Stimulated activated CD8-positive, alpha-beta memory T cell treated with anti-CD3 and anti-CD28 coated beads, Interleukin-7, amount 100 ng/mL, for 48 hours (primary cell): ENCODE results near the gene ZBTB45.
"Not testable (repeated sequence)": the region's sequence is repeated elsewhere in the genome, so short reads cannot be mapped to it uniquely, and the experiment has no call there.

Experiments
- DNase-seq, 2 donors: peaks; one replicate each; pipeline ENCODE4 v3.0.0-alpha.2; 2020; ENCODE audit warnings: low read depth in 1 of 2; ENCODE audit errors: extremely low read depth in 1 of 2

ZBTB45 gene

GRCh38 chr19:58513213-58513693, 6.4 kb downstream of the ZBTB45 start:
- DNase-seq: no peak

DNA sequence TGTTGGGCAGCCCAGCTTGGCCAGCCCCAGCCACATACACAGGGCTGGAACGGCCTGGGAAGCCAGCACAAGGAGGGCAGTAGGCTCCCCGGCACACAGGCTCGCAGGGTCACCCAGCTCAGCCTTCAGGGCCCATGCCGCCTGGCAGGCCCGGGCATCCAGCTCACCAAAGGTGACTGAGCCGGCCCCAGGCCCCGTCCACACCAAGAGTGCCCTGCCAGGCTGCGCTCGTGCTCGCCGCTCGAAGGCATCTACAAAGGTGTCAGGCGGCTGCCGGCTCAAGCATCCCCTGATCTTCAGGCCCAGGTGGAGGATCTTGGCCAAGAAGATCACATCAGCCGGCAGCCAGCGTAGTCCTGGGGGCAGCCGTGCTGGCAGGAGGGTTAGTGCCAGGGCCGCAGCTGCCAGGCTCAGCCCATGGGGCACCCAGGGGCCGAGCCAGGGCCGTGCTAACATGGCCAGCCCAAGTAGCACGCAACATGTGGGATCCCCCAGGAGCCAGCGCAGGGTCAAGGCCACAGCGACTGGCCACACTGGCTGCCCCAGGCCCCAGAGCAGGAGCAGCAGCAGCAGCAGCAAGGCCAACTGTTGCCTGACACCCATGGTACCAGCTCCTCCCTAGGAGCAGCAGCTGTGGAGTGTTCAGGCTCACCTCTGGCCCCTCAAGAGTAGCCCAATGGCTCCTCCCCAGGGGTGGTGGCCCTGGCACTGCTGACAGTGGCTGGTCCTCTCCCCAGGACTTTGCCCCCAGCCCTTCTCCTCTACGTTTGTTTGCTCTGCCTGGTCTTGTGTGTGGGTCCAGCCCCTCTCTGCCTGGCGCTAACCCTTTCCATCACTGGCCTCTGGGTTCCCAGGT, 8.0 kb downstream of the ZBTB45 start, which contains the start of gene SLC27A5:
Gene SLC27A5 (minus strand): TSS at position 640 of the 856 bp plus-strand sequence. CDS start 37 bp downstream, at position 603.
- DNase-seq: no peak

DNA sequence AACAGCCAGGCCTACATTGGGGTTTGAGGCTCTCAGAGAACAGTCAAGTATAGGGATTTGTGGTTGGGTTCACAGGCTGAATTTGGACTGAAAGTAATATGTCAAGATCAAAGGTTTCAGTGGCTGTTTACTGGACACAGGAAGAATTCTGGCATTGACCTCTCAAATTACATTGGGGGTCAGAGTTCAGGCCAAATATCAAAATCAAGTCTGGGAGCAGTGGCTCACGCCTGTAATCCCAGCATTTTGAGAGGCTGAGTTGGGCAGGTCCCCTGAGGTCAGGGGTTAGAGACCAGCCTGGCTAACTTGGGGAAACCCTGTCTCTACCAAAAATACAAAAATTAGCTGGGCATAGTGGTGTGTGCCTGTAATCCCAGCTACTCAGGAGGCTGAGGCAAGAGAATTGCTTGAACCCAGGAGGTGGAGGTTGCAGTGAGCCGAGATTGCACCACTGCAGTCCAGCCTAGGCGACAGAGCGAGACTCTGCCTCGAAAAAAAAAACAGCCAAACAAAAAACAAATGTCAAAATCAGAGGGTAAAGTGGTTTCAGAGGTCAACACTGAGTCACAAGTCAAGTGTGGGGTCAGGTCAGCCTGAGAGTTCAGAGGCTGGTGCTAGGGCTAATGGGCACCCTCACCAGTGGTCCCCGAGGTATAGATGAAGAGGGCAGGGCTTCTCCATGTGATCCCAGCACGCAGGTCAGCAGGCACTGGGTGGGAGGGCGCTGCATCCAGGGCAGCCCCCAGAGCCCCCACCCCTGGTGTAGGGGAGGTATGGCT, 9.3 kb downstream of the ZBTB45 start:
- no peak for DNase-seq

DNA sequence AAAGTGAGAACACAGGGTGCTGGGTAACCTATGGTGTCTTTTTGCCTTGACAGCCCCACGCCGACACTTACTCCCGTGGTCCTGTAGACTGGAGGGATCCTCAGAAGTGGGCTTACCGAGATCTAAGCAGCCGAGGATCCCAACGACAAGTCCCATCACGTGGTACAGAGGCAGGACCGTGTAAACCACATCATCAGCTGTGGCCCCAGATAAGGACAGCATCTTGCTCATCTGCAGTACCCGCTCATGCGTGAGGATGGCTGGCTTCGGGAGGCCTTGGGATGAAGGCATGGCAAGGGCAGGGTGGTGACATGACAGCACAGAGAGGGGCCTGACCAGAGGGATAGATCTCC, 9.9 kb downstream of the ZBTB45 start:
- no peak for DNase-seq

- DNase-seq: not testable (repeated sequence)
Measured at GRCh38 chr19:58507602-58508223, 11.9 kb downstream of the ZBTB45 start.

DNA sequence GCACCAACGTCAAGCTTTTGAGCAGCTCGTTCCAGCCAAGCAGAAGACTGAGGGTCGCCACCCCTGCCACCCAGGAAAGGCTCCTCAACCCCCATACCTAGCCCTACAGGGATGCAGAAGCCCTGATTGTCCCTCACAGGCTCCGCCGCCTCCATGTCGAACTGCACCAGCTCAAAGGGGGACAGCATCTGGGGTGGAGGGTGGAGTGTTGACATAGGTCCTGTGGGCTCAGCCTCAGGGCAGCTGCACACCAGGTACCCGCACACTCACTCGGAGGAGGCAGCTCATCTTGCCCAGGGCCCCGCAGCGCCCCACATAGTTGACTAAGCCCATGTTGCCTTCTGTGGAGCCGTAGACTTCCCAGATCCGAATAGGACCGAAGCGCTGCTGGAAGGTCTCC, 19.4 kb downstream of the ZBTB45 start:
- no peak for DNase-seq

- peak; percentile 97 to 100 for DNase-seq
Measured at GRCh38 chr19:58499021-58499927, 20.3 kb downstream of the ZBTB45 start.

GRCh38 chr19:58498316-58499020, 21.1 kb downstream of the ZBTB45 start:
- no peak for DNase-seq

DNA sequence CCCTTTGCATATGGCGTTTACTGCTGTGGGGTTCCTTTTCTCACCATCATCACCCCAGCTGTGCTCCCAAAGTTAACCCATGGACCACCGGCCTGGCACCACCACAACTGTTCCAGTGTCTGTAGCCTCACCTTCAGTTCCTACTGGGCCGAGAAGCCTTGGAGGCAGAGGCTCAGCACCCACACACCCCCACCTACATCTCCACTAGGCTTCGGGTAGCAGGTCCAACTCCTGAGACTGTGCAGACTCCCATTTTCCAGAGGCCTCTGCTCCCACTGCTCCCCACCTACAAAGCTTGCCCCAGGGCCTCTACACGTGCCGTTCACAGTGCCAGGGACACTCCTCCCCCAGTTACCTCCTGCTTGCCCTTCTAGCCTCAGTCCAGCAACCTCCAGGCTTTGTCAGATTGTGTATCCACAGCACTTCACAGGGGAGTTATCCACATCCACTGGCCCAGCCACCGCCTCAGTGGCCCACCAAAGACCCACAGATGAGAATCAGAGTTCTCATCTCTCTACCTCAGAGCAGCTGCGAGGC, 21.9 kb downstream of the ZBTB45 start:
- DNase-seq: no peak

- DNase-seq: no peak
Measured at GRCh38 chr19:58492265-58492664, 27.3 kb downstream of the ZBTB45 start.

- no peak for DNase-seq
Measured at GRCh38 chr19:58491393-58491792, 28.2 kb downstream of the ZBTB45 start.

DNA sequence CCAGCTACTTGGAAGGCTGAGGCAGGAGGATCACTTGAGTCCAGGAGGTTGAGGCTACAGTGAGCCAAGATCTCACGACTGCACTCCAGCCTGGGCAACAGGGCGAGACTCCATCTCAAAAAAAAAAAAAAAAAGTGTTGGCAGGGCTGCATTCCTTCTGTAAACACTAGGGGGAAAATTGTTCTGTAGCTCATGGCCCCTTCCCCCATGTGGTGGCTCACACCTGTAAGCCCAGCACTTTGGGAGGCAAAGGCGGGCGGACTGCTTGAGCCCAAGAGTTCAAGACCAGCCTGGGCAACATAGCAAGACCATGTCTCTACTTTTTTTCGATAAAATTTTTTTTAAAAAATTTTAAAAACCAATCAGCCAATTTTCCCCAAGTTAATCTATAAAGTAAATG, 35.3 kb downstream of the ZBTB45 start:
- not testable (repeated sequence) for DNase-seq

- DNase-seq: no peak
Measured at GRCh38 chr19:58483776-58484175, 35.8 kb downstream of the ZBTB45 start.

DNA sequence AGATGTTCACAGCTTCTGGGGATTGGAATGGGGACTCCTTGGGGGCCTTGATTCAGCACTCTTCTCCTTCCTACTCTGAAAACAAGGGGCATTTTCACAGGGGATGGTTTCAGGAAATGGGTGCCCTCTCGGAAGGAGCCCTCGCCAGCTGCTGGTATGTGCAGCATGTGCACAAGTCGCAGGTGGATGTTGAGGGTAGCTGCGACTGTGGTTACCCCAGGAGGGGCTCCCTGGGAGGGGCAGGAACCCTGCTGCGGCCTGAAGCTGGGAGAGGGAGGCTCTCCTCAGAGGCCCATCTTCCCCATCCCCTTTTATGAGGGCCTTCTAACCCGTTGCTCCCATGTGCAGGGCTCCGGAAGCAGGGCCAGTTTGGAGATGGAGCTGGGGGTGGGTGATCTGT, 37.2 kb downstream of the ZBTB45 start:
- no peak for DNase-seq

DNA sequence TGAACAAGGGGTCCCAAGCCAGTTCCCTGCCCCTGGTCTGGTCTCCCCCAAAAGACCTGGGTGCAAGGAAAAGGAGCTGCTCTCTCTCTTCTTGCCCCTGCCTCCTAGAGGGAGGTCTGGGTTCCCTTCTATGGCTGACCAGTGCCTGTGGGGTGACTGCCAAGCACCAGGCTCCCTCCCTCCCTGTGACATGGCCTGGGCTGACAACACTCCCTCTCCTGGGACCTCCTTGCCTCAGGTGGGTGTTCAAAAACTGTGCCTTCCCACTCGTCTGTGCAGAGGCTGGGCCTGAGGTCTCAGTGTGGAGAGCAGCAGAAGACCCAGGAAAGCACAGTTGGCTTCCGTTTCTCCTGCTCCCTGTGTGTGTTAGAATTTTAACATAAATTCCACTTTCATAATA, 38.8 kb downstream of the ZBTB45 start:
- no peak for DNase-seq

DNA sequence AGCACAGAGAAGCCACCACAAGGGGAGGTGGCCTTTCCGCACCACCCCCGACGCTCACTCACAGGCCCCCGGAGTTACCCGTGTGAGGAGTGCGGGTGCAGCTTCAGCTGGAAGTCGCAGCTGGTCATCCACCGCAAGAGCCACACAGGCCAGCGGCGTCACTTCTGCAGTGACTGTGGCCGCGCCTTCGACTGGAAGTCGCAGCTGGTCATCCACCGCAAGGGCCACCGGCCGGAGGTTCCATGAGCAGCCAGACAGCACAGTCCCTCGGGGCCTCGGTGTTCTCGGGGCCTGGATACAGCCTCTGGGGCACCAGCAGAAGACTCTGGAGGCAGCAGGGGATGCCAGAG, 39.2 kb downstream of the ZBTB45 start:
- no peak for DNase-seq

DNA sequence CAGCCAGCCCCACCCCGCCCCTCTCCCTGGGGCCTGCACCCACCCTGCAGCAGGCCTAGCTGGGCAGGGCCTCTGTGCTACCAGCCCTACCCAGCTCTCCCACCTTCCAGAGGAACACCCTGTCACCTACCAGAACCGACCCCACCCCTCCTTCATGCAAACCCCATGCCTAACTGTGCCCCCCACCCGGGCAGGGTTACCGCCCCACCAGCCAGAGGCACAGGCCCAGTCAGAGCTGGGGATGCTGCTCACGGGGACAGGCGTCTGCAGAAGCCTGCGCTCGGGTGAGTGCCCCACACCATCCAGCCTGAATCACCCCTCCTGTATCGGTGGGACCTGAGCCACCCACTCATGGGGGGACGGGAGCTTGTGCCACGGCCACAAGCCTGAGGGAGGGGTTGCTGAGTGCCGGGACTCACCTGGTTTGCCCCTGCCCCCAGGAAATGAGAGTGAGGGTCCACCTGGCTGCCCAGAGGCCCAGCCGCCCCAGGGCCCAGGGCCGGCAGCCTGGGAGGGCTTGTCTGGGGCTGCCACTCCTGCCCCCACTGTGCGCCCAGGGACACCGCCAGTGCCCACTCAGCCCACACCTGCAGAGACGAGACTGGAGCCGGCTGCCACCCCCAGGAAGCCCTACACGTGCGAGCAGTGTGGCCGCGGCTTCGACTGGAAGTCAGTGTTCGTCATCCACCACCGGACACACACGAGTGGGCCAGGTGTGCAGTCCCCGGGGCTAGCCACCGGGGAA, 39.7 kb downstream of the ZBTB45 start:
- DNase-seq: no peak

- no peak for DNase-seq
Measured at GRCh38 chr19:58479303-58479702, 40.3 kb downstream of the ZBTB45 start.

DNA sequence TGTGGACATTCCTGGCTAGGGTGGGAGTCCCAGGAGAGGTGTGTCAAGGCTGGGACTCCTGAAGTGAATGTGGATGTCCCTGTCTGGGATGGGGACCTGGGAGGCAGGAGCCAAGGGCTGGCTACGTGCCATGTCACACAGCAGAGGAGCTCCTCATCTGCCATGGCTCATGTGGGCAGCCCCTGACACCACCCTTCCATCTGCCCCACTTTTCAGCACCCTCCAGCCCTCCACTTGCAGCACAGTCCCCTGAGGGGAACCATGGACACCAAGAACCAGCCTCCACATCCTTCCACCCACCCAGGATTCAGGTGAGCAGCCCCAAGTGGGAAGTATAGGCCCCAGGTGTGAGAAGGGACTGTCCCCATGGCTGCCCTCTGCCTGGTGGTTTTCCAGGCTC, 41.7 kb downstream of the ZBTB45 start:
- no peak for DNase-seq
